Lower leg skin (tissue), 4 donors: ENCODE measurements around the gene FAM131A. TPM values are rescaled to one million over a fixed set of nuclear protein-coding genes. Genes with fewer than 3 reads are reported as not detected.

ENCODE experiments used
- DNase-seq, 2 donors: peaks; one replicate each; pipeline ENCODE4 v3.0.0-alpha.2; 2019; ENCODE audit warnings: low spot score in 2 of 2
- H3K4me3 ChIP-seq: fragments of 200-600 bp; sonication (generic); 2 replicates; pipeline ENCODE4 v1.5.1; 2017; ENCODE audit warnings: mild to moderate bottlenecking, low read depth; ENCODE audit not compliant: poor library complexity, severe bottlenecking
- CTCF ChIP-seq, 3 donors: fragments of 450-650 bp; IDR thresholded peaks; one replicate each; pipeline ENCODE4 v1.5.1; 2016; ENCODE audit warnings: antibody characterized with exemption in 3 of 3, mild to moderate bottlenecking in 3 of 3, moderate library complexity in 2 of 3
- POLR2A ChIP-seq, 2 donors: fragments of 450-650 bp; IDR thresholded peaks; one replicate each; pipeline ENCODE4 v1.6.1; 2016 to 2017; ENCODE audit warnings: antibody characterized with exemption in 2 of 2, mild to moderate bottlenecking in 1 of 2, moderate library complexity in 1 of 2
- WGBS, 2 donors: methylation state at CpG; one replicate each; pipeline ENCODE4 v1.1.5; 2018; 5-methylcytosine and 5-hydroxymethylcytosine counted together
- intact Hi-C: fragments of 100-400 bp; cut with DNase I; formaldehyde crosslinking; loops from one replicate; pipeline ENCODE4 v1.15.0; 2023; ENCODE audit warnings: low total_unique reads
- total RNA-seq, 4 donors: library from RNA; depleted of rRNA; stranded (reverse); fragments of >200 nt; gene quantifications; one replicate each; pipeline ENCODE4 v1.1.0, GENCODE V29; 2016

Gene FAM131A
- 10 to 100 TPM; 60.3 to 81.7 (median 66.9) TPM for total RNA-seq

GRCh38 chr3:184337399-184337714 lies at the start of gene FAM131A:
Gene FAM131A, plus strand, starts transcription at chr3:184337600. Its CDS starts 31 bp downstream, at chr3:184337631.
- intact Hi-C loops, result no loop called here
- peak within 1 kb of the TSS; percentile 69 for H3K4me3 ChIP-seq
- DNase-seq, result no peak
- WGBS, 2 donors, result 24 to 34% methylated on average over 6 of the region's 6 CpGs
- TF ChIP-seq POLR2A (IDR thresholded peaks at IDR 0.05) (no peak), CTCF (IDR thresholded peaks at IDR 0.05) (no peak)

- no peak for DNase-seq
- TF ChIP-seq CTCF (IDR thresholded peaks at IDR 0.05) (no peak), POLR2A (IDR thresholded peaks at IDR 0.05) (no peak)
- WGBS, 2 donors, result 6 to 11% methylated on average over 10 of the region's 10 CpGs
- no peak overlapping the region for H3K4me3 ChIP-seq
- intact Hi-C loops, result no loop called here
These were observed 47.9 kb upstream of the FAM131A start for GRCh38 chr3:184289426-184289938.

GRCh38 chr3:184290331-184290730 lies 47.1 kb upstream of the FAM131A start:
- H3K4me3 ChIP-seq, result no peak overlapping the region
- intact Hi-C loops, result no loop called here
- TF ChIP-seq POLR2A (IDR thresholded peaks at IDR 0.05), result no peak
- TF ChIP-seq CTCF (IDR thresholded peaks at IDR 0.05), result no peak
- no peak for DNase-seq
- WGBS, 2 donors, result 88 to 89% methylated on average over 10 of the region's 10 CpGs

GRCh38 chr3:184291044-184291737 lies 46.2 kb upstream of the FAM131A start:
- H3K4me3 ChIP-seq, result no peak overlapping the region
- 92% methylated on average over 22 of the region's 22 CpGs for WGBS, 2 donors
- intact Hi-C loops, result no loop called here
- no peak for DNase-seq
- TF ChIP-seq CTCF (IDR thresholded peaks at IDR 0.05), result no peak
- no peak for TF ChIP-seq POLR2A (IDR thresholded peaks at IDR 0.05)

- no peak for TF ChIP-seq CTCF (IDR thresholded peaks at IDR 0.05)
- no peak for TF ChIP-seq POLR2A (IDR thresholded peaks at IDR 0.05)
- DNase-seq, result no peak
- H3K4me3 ChIP-seq, result no peak overlapping the region
- WGBS, 2 donors, result 93 to 95% methylated on average over 15 to 21 of the region's 21 CpGs
- intact Hi-C loops, result no loop called here
These were observed 45.5 kb upstream of the FAM131A start for GRCh38 chr3:184291738-184292445.
